ENCODE data around the gene GBE1.

DNA sequence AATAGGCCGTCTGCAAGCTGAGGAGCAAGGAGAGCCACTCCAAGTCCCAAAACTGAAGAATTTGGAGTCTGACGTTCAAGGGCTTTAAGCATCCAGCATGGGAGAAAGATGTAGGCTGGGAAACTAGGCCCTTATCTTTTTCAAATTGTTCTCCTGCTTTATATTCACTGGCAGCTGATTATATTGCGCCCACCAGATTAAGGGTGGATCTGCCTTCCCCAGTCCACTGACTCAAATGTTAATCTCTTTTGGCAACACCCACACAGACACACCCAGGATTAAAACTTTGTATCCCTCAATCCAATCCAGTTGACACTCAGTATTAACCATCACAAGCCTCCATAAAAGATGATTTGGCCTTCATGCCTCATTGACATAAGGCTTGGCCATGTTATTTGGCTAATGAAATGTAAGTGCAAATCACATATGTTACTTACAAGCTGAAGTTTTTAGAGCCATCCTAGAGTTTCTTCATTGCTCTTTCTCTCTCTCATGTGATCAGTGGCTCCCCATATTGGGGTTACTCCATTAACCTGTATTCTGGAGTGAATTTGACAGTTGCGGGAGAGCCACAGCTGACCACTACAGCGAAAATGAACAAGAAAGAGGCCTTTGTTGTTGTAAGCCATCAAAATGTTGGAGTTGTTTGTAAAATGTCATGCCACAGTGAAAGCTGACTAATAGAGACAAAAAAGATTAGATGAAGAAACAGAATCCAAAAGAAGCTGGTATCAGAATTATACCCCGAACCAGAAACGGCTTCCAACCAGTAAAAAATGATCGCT is 61.7 kb downstream of the GBE1 start:
- TF ChIP-seq OVOL3 (tag by site-specific recombination; IDR thresholded peaks at IDR 0.05) = no peak
- no peak for TF ChIP-seq ZNF747 (tag by site-specific recombination; IDR thresholded peaks at IDR 0.05)
